ENCODE measurements around the gene EFNA3.

EFNA3 gene

DNA sequence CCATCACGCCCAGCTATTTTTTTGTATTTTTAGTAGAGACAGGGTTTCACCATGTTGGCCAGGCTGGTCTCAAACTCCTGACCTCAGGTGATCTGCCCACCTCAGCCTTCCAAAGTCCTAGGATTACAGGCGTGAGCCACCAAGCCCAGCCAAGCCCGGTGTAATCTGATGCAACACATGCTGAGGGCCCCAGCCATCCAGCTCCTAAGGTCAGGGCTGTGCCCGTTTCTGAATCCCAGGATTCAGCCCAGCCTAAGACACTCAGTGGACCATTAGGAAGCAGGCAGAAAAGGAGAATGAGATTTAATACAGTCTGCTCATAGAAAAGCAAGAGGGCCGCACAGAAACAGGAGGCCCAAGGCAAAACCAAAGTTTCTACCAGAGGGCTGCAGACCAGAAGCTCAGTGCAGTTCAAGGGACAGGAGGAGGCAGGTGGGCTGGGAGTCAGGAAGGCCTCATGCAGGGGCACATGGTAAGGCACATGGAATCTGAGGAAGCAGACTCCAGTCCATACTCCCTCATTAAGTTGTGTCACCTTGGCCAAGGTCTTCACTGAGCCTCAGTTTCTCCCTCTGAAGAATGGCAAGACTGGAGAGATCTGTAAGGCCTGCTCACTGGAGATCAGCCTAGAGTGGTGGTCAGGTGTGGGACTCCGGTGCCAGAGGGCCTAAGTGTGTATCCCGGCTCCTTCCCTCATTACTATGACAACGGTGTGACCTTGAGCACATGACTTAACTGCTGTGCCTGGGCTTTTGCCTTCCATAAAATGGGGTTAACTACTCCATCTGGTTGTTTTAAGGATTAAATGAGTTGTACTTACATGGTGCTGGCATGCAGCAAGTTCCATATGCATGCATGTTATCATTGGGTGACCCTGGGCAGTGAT lies 29.9 kb upstream of the EFNA3 start:
- FAIRE-seq (no peak), DNase-seq (ENCODE audit: insufficient read length, low spot score) (no peak)
- no peak for TF ChIP-seq CTCF (IDR thresholded peaks at IDR 0.05; ENCODE audit: insufficient read depth, missing control alignments)

DNA sequence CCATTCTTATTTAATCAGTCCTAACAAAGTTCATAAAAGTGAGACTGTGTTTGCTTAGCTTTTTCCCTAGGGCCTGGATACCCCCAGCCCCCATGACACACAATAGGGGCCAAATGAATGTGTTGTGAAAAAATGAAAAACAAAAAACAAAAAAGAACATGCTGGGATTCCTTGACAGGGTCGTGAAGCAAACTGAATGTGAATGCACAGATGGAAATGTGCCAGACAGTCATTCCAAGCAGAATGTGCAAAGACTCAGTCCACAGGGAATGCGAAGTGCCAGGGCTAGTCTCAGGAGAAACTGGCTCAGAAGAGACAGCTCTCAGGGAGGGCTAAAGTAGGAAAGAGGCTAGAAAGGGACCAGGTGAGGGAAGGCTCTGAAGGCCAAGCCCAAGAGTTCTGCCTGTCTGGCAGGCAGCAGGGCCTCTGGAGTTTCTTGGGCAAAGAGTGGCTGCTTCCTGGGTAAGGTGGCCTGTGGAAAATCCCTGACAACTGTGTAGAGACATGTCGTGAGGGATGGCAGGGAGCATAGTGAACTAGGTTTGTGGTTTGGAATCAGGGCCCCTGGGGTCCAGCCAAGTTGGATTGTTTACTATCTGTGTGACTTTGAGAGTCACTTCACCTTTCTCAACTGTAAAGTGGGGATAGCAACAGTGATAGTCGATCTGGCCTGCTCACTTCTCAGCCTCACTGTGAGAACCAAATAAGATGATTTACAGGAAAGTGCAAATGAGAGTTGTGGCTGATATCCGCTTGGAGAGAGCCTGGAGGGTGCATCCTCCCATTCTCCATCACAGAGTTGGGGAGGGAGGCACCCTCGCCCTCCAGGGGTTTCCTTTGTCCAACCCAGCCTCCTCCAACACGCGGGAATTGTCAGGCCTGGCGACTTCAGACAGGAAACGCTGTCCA lies 28.7 kb upstream of the EFNA3 start:
- TF ChIP-seq CTCF (IDR thresholded peaks at IDR 0.05; ENCODE audit: insufficient read depth, missing control alignments), result no peak
- no peak for DNase-seq (ENCODE audit: insufficient read length, low spot score)
- no peak for FAIRE-seq

GRCh38 chr1:155050560-155051341 lies 27.9 kb upstream of the EFNA3 start, which contains the start of gene ADAM15:
ADAM15 (plus strand) TSS chr1:155051316; CDS start chr1:155051387, 71 bp downstream.
- FAIRE-seq (no peak), DNase-seq (ENCODE audit: insufficient read length, low spot score) (peak; percentile 100)
- peak; percentile 82 for TF ChIP-seq CTCF (IDR thresholded peaks at IDR 0.05; ENCODE audit: insufficient read depth, missing control alignments)

DNA sequence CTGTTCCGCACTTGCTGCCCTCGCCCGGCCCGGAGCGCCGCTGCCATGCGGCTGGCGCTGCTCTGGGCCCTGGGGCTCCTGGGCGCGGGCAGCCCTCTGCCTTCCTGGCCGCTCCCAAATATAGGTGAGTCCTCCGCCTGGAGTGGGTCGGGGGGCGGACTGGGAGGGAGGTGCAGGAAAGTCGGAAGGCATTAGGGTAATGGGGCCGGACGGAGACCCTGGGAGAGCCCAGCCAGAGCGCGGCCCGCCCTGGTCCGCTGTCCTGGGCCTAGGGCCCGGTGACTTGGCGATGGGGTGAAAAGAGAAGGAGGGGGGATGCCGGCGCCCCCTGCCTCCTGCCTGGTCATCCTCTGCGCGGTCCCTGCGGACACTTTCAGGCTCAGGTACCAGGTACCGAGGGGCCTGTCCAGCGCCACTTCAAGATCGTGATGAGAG lies 27.3 kb upstream of the EFNA3 start:
- DNase-seq (ENCODE audit: insufficient read length, low spot score) (no peak), FAIRE-seq (no peak)
- no peak for TF ChIP-seq CTCF (IDR thresholded peaks at IDR 0.05; ENCODE audit: insufficient read depth, missing control alignments)

- DNase-seq (ENCODE audit: insufficient read length, low spot score) (no peak), FAIRE-seq (no peak)
- no peak for TF ChIP-seq CTCF (IDR thresholded peaks at IDR 0.05; ENCODE audit: insufficient read depth, missing control alignments)
Observed at GRCh38 chr1:155051777-155052398, 26.7 kb upstream of the EFNA3 start.

Data from D721Med (cell line).